H1 (cell line): Measurements from ENCODE around the gene TSPAN1. TPM values are rescaled to one million over a fixed set of nuclear protein-coding genes. Genes with fewer than 3 reads are reported as not detected.

Source experiments
- CTCF ChIA-PET: fragments of 300-600 bp; sonication (Branson Sonifier 250); formaldehyde crosslinking; loops from one replicate; lab custom pipeline; 2021; ENCODE audit not compliant: partially characterized antibody; lab: Charles Lee
- POLR2A ChIA-PET: fragments of 300-600 bp; sonication (Branson Sonifier 250); formaldehyde crosslinking; loops from one replicate; lab custom pipeline; 2021; ENCODE audit warnings: inconsistent platforms; ENCODE audit not compliant: partially characterized antibody; lab: Charles Lee
- DNase-seq, 2 experiments: peaks; one replicate each; pipeline versions ENCODE4 v3.0.0 to v3.0.0-alpha.2; 2010 to 2022; ENCODE audit warnings: low spot score in 2 of 2, low read depth in 1 of 2, mixed read lengths in 1 of 2
- FAIRE-seq: peaks from 2 replicates; lab custom pipeline; 2011; peaks lifted over from hg19 to GRCh38; lab: Jason Lieb, UNC
- H2AFZ ChIP-seq: 2 replicates; pipeline ENCODE4 v1.8.1; 2012; ENCODE audit warnings: low read length, inconsistent platforms
- H2AK5ac ChIP-seq: 2 replicates; pipeline ENCODE4 v1.6.1; 2013; ENCODE audit warnings: low read depth, low read length
- H2BK120ac ChIP-seq: replicated peaks from 2 replicates; pipeline ENCODE3; 2013; ENCODE audit warnings: low read depth, low read length, inconsistent platforms
- H2BK12ac ChIP-seq: 2 replicates; pipeline ENCODE4 v1.6.1; 2013; ENCODE audit warnings: low read depth, low read length
- H2BK15ac ChIP-seq: 2 replicates; pipeline ENCODE4 v1.6.1; 2013; ENCODE audit warnings: low read length
- H2BK20ac ChIP-seq: 2 replicates; pipeline ENCODE4 v1.6.1; 2013; ENCODE audit warnings: low read length
- H2BK5ac ChIP-seq: 2 replicates; pipeline ENCODE4 v1.6.1; 2013; ENCODE audit warnings: low read depth, low read length
- H3K14ac ChIP-seq: 2 replicates; pipeline ENCODE4 v1.6.1; 2013; ENCODE audit warnings: inconsistent platforms; ENCODE audit not compliant: insufficient read length
- H3K18ac ChIP-seq: 2 replicates; pipeline ENCODE4 v1.6.1; 2013; ENCODE audit warnings: low read length; ENCODE audit errors: extremely low read depth
- H3K23ac ChIP-seq: 2 replicates; pipeline ENCODE4 v1.6.1; 2013; ENCODE audit warnings: inconsistent platforms; ENCODE audit not compliant: insufficient read length
- H3K23me2 ChIP-seq: 2 replicates; pipeline ENCODE4 v1.6.1; 2013; ENCODE audit warnings: low read depth, low read length
- H3K27ac ChIP-seq: 2 replicates; pipeline ENCODE4 v1.6.1; 2011; ENCODE audit warnings: low read depth, low read length, inconsistent platforms
- H3K27me3 ChIP-seq, 4 experiments: replicated peaks in 1 of 4; 1 replicate in 1 of 4; 2 replicates in 3 of 4; pipeline versions ENCODE4 v1.6.1 to v1.8.1; 2011 to 2013; ENCODE audit warnings: low read length in 3 of 4, mild to moderate bottlenecking in 3 of 4, inconsistent platforms in 2 of 4, mixed read lengths in 2 of 4, moderate library complexity in 1 of 4; ENCODE audit not compliant: control insufficient read depth in 3 of 4, insufficient read depth in 3 of 4; ENCODE audit errors: extremely low read depth in 1 of 4
- H3K36me3 ChIP-seq, 4 experiments: 2 replicates each; pipeline versions ENCODE4 v1.6.1 to v1.8.1; 2011 to 2013; ENCODE audit warnings: mild to moderate bottlenecking in 4 of 4, low read length in 3 of 4, moderate library complexity in 2 of 4, control low read depth in 1 of 4, inconsistent platforms in 1 of 4; ENCODE audit not compliant: insufficient read depth in 4 of 4, control insufficient read depth in 2 of 4
- H3K4ac ChIP-seq: replicated peaks from 2 replicates; pipeline ENCODE3; 2013; ENCODE audit warnings: low read length, low read depth, mixed read lengths, inconsistent platforms; ENCODE audit not compliant: insufficient read length
- H3K4me1 ChIP-seq, 4 experiments: replicated peaks in 1 of 4; 1 replicate in 1 of 4; 2 replicates in 3 of 4; pipeline versions ENCODE4 v1.6.1 to v1.8.1; 2011 to 2013; ENCODE audit warnings: low read length in 3 of 4, inconsistent platforms in 2 of 4, mixed read lengths in 1 of 4; ENCODE audit not compliant: insufficient read depth in 4 of 4, control insufficient read depth in 3 of 4
- H3K4me2 ChIP-seq, 2 experiments: 2 replicates each; pipeline versions ENCODE4 v1.6.1 to v1.8.1; 2011 to 2013; ENCODE audit warnings: low read depth in 2 of 2, low read length in 2 of 2, control low read depth in 1 of 2, inconsistent platforms in 1 of 2, mild to moderate bottlenecking in 1 of 2; ENCODE audit not compliant: insufficient read depth in 1 of 2
- H3K4me3 ChIP-seq, 4 experiments: fragments of 200-600, 300-600 bp in 1 of 4; sonication (generic), shearing (Covaris generic), sonication (Bioruptor Twin) in 1 of 4; 2 replicates each; pipeline versions ENCODE4 v1.5.1 to v1.8.1; 2011 to 2016; ENCODE audit warnings: low read length in 4 of 4, low read depth in 3 of 4, control low read depth in 2 of 4, inconsistent platforms in 2 of 4, mild to moderate bottlenecking in 2 of 4, mixed read lengths in 1 of 4, moderate library complexity in 1 of 4; ENCODE audit not compliant: insufficient read depth in 2 of 4; ENCODE audit errors: extremely low read depth in 1 of 4
- H3K56ac ChIP-seq: replicated peaks from 2 replicates; pipeline ENCODE3; 2013; ENCODE audit warnings: low read depth, mild to moderate bottlenecking, mixed read lengths, low read length, inconsistent platforms; ENCODE audit not compliant: insufficient read length
- H3K79me1 ChIP-seq: 2 replicates; pipeline ENCODE4 v1.6.1; 2013; ENCODE audit warnings: low read depth, low read length, control low read depth
- H3K79me2 ChIP-seq, 2 experiments: 2 replicates each; pipeline versions ENCODE4 v1.6.1 to v1.8.1; 2012 to 2013; ENCODE audit warnings: low read length in 2 of 2, mild to moderate bottlenecking in 2 of 2, inconsistent platforms in 1 of 2; ENCODE audit not compliant: insufficient read depth in 2 of 2, control insufficient read depth in 1 of 2
- H3K9ac ChIP-seq, 4 experiments: replicated peaks in 1 of 4; 1 replicate in 1 of 4; 2 replicates in 3 of 4; pipeline versions ENCODE4 v1.6.1 to v1.8.1; 2011 to 2013; ENCODE audit warnings: low read depth in 3 of 4, low read length in 3 of 4, control low read depth in 2 of 4, mild to moderate bottlenecking in 2 of 4, moderate library complexity in 2 of 4, inconsistent platforms in 1 of 4; ENCODE audit errors: extremely low read depth in 1 of 4
- H3K9me3 ChIP-seq, 2 experiments: 2 replicates each; pipeline versions ENCODE4 v1.6.1 to v1.8.1; 2012 to 2013; ENCODE audit warnings: mild to moderate bottlenecking in 2 of 2, moderate library complexity in 2 of 2, control low read depth in 1 of 2, inconsistent platforms in 1 of 2, low read depth in 1 of 2, low read length in 1 of 2, mixed read lengths in 1 of 2; ENCODE audit not compliant: insufficient read depth in 2 of 2
- H4K20me1 ChIP-seq, 2 experiments: replicated peaks in 1 of 2; 2 replicates each; pipeline versions ENCODE3 to v1.8.1; 2011 to 2013; ENCODE audit warnings: inconsistent platforms in 2 of 2, low read length in 2 of 2, mild to moderate bottlenecking in 1 of 2; ENCODE audit not compliant: insufficient read depth in 2 of 2, control insufficient read depth in 1 of 2
- H4K5ac ChIP-seq: 2 replicates; pipeline ENCODE4 v1.6.1; 2013; ENCODE audit warnings: low read length, low read depth, mixed read lengths, inconsistent platforms; ENCODE audit not compliant: insufficient read length
- H4K8ac ChIP-seq: 2 replicates; pipeline ENCODE4 v1.8.0; 2013; ENCODE audit warnings: mild to moderate bottlenecking, moderate library complexity, low read length, inconsistent platforms; ENCODE audit not compliant: insufficient read depth; ENCODE audit errors: extremely low read depth
- H4K91ac ChIP-seq: replicated peaks from 2 replicates; pipeline ENCODE3; 2013; ENCODE audit warnings: low read length, mixed read lengths, inconsistent platforms; ENCODE audit not compliant: insufficient read length
- ATF2 ChIP-seq: IDR thresholded peaks from 2 replicates; pipeline ENCODE4 v1.6.1; 2012; ENCODE audit warnings: low read length, inconsistent platforms
- FOSL1 ChIP-seq: IDR thresholded peaks from 2 replicates; pipeline ENCODE4 v1.6.1; 2011; ENCODE audit warnings: mild to moderate bottlenecking, low read depth, low read length, moderate library complexity; ENCODE audit not compliant: insufficient read depth
- GTF2F1 ChIP-seq: IDR thresholded peaks from 2 replicates; pipeline ENCODE4 v1.6.1; 2012; ENCODE audit warnings: low read depth, low read length, improper control_type of control experiment, borderline replicate concordance
- JUN ChIP-seq: IDR thresholded peaks from 2 replicates; pipeline ENCODE4 v1.6.1; 2011; ENCODE audit warnings: low read depth, mild to moderate bottlenecking, improper control_type of control experiment, low read length
- RNF2 ChIP-seq: fragments of 200-900, 300-1000 bp; sonication (generic); IDR thresholded peaks from 2 replicates; pipeline ENCODE4 v1.7.1; 2016; ENCODE audit warnings: borderline replicate concordance, low read depth, mild to moderate bottlenecking, antibody characterized with exemption, low read length; ENCODE audit not compliant: poor library complexity, severe bottlenecking; ENCODE audit errors: missing control alignments
- SIX5 ChIP-seq: IDR thresholded peaks from 2 replicates; pipeline ENCODE4 v1.6.1; 2011; ENCODE audit warnings: mild to moderate bottlenecking, low read depth, low read length
- SRF ChIP-seq: IDR thresholded peaks from 2 replicates; pipeline ENCODE4 v1.6.1; 2011; ENCODE audit warnings: mild to moderate bottlenecking, low read depth, low read length, moderate library complexity
- WGBS, 2 experiments: shearing (Covaris generic) in 1 of 2; methylation state at CpG; one replicate each; pipeline versions ENCODE4 v1.1.6 to v1.1.7; 2013 to 2015; ENCODE audit warnings: low lambda C conversion rate in 2 of 2, mixed read lengths in 2 of 2, inconsistent platforms in 1 of 2, low coverage in 1 of 2, missing lambda C conversion rate in 1 of 2; ENCODE audit not compliant: insufficient replicate concordance in 2 of 2, insufficient coverage in 1 of 2, insufficient read length in 1 of 2; ENCODE audit errors: extremely low coverage in 1 of 2, missing lambda C conversion rate in 1 of 2; 5-methylcytosine and 5-hydroxymethylcytosine counted together
- polyA plus RNA-seq, 7 experiments: library from polyadenylated mRNA; depleted of rRNA in 3 of 7; stranded (reverse) in 5 of 7; unstranded in 2 of 7; fragments of >200 nt in 5 of 7; fragments of 200-250 nt in 2 of 7; gene quantifications; 1 replicate in 5 of 7; 2 replicates in 1 of 7; 4 replicates in 1 of 7; pipeline versions ENCODE4 v1.2.1 to v1.2.3, GENCODE V29; 2011 to 2013; ENCODE audit warnings: missing spikeins in 2 of 7, mixed read lengths in 2 of 7
- total RNA-seq: library from RNA; stranded (reverse); fragmentation: NEBNext Ultra II Directional; extraction: Animal tissue kit (Norgen Biotek cat#: 25700); gene quantifications from 2 replicates; pipeline ENCODE4 v1.2.1, GENCODE V29; 2021

TSPAN1 gene
- total and polyA plus RNA-seq, 2 of the 8 experiments (the other 6 are each of a cell fraction or from before 2014, with no cell fraction given): 0.05 TPM; not detected in 1

GRCh38 chr1:46218443-46218842 is 43.6 kb downstream of the TSPAN1 start:
- Histone ChIP-seq H3K4me3 (no peak overlapping the region), H2BK20ac (no peak overlapping the region)

More at GRCh38 chr1:46218443-46218842, 43.6 kb downstream of the TSPAN1 start:
- Histone ChIP-seq H3K79me2 (no peaks in the 10 kb centered on the region), H4K5ac (no peak overlapping the region), H3K18ac (no peak overlapping the region), H3K56ac (no peak overlapping the region), H3K9ac (no peak overlapping the region), H2BK5ac (no peak overlapping the region), H3K14ac (no peak overlapping the region), H3K23ac (no peak overlapping the region), H3K23me2 (no peaks in the 10 kb centered on the region), H3K27ac (no peak overlapping the region), H3K4me2 (no peak overlapping the region), H2BK12ac (no peak overlapping the region), H3K36me3 (no peaks in the 10 kb centered on the region), H3K9me3 (no peaks in the 10 kb centered on the region), H3K79me1 (no peaks in the 10 kb centered on the region), H2AFZ (no peak overlapping the region), H4K91ac (no peak overlapping the region), H4K8ac (no peak overlapping the region), H2BK120ac (no peak overlapping the region), H3K4ac (no peak overlapping the region), H3K27me3 (no peaks in the 10 kb centered on the region), H4K20me1 (no peaks in the 10 kb centered on the region), H2BK15ac (no peak overlapping the region), H2AK5ac (no peak overlapping the region), H3K4me1 (peaks cover 2 to 6% (median 4%) of the 10 kb centered on the region in 4 experiments; a peak in 5 of 7 replicates)
- FAIRE-seq (no peak), DNase-seq (no peak)
- TF ChIP-seq SRF (no peak), ATF2 (no peak), SIX5 (no peak), RNF2 (no peak), FOSL1 (no peak), JUN (no peak), GTF2F1 (no peak)
- 87% methylated on average over 8 of the region's 8 CpGs; no CpG with 5 or more reads in 1 of the 2 experiments for WGBS, 2 experiments
- ChIA-PET CTCF (interaction anchor here (1.0 to 1.2 kb wide), 3 partner anchors 23 to 35 kb away, joined by 3 to 4 read pairs (median 3); no protein-coding TSS in a partner anchor), POLR2A (interaction anchor here (1.1 to 2.4 kb wide), 3 partner anchors 9 to 15 kb away, joined by 3 to 6 read pairs (median 4); partner anchors contain the start of gene LURAP1)
